ENCODE data around the gene COL24A1. TPM values are rescaled to one million over a fixed set of nuclear protein-coding genes. Genes with fewer than 3 reads are reported as not detected.

The COL24A1 gene
- total RNA-seq, 4 donors from 2014 or later, result 0.12 to 1.1 (median 0.58) TPM

DNA sequence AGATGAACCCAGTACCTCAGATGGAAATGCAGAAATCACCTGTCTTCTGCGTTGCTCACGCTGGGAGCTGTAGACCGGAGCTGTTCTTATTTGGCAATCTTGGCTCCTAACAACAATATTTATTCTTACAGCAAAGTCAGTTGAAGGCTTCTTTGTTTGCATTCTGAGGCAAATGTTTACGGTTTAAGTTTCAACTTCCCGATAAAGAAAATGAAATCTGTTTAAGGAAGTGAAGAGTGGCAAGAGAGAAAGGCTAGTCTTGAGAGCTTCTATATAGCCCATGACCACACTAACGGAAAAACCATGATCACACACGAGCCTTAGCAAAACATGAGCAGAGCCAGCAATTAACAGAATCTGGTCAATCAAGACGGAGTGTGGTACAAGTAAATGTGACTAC, 325.7 kb downstream of the COL24A1 start:
- TF ChIP-seq, protein P1, sequence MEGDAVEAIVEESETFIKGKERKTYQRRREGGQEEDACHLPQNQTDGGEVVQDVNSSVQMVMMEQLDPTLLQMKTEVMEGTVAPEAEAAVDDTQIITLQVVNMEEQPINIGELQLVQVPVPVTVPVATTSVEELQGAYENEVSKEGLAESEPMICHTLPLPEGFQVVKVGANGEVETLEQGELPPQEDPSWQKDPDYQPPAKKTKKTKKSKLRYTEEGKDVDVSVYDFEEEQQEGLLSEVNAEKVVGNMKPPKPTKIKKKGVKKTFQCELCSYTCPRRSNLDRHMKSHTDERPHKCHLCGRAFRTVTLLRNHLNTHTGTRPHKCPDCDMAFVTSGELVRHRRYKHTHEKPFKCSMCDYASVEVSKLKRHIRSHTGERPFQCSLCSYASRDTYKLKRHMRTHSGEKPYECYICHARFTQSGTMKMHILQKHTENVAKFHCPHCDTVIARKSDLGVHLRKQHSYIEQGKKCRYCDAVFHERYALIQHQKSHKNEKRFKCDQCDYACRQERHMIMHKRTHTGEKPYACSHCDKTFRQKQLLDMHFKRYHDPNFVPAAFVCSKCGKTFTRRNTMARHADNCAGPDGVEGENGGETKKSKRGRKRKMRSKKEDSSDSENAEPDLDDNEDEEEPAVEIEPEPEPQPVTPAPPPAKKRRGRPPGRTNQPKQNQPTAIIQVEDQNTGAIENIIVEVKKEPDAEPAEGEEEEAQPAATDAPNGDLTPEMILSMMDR (IDR thresholded peaks at IDR 0.05), result no peak
- DNase-seq (ENCODE audit: low spot score) (no peak), ATAC-seq (ENCODE audit: low FRiP score) (no peak)

DNA sequence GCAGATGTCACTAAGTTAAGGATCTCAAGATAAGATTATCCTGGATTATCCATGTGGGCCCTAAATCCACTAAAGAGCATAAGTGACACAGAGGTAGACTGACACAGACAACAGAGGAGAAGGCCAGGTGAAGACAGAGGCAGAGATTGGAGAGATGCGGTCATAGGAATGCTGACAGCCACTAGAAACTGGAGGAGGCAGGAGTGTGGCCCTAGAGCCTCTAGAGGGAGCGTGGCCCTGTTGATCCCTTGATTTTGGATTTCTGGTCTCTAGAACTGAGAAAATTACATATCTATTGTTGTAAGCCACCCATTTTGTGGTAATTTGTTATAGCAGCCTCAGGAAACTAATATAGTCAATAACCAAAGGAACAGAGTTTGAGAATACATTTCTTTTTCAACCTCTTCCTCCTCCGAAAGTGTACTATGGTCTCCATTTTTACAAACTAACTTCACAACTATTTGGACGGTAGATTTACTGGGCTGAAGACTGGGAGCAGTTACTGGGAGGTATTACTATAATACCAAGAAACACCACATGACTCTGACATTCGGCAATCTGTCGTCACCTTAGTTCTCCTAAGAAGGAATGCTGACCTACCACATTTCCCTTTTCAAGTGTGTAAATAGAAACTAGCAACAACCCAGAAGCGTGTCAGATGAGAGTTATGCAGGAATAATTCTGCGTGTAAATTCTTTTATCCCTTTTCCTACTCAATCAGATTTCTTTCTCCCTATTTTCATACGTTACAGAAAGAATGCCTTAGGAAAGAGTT, 332.3 kb downstream of the COL24A1 start:
- DNase-seq (ENCODE audit: low spot score), result no peak
- ATAC-seq (ENCODE audit: low FRiP score), result no peak
- TF ChIP-seq, protein P1 (IDR thresholded peaks at IDR 0.05), result no peak

DNA sequence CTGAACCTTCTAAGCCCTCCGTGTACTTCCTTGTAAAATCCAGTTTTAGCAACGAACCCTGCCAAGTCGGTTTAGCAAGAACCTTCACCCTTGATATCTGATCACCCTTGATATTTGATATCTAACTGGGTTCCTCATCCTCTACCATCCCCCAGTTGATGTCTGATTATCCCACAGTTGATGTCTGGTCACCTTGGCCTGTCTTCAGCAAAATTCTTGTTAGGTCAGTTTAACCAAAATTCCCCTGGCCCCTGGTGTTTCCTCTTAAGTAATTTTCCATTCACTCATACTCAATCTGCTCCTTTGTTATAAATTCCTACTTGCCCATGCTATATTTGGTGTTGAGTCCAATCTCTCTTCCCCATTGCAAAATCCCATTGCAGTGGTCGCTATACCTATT, 333.9 kb downstream of the COL24A1 start:
- TF ChIP-seq, protein P1 (IDR thresholded peaks at IDR 0.05), result no peak
- DNase-seq (ENCODE audit: low spot score) (no peak), ATAC-seq (ENCODE audit: low FRiP score) (no peak)

DNA sequence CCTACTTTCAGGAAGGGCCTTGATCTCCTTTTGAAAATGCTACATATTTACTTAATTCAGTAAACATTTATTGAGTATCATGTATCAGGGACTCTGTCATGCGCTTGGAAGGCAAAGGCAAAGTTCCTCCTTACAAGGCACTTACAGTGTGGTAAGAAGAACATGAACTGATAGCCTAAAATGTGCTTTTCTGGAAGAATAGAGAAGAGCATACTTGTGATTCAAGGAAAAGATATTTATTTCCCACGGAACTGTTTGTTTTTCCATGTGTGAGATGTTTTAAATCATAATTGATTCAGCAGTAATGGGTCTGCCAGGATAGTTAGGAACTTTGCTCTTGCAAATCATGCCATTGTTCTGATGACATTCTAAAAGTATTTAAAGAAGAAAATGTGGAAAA, 338.2 kb downstream of the COL24A1 start:
- ATAC-seq (ENCODE audit: low FRiP score) (no peak), DNase-seq (ENCODE audit: low spot score) (no peak)
- TF ChIP-seq, protein P1 (IDR thresholded peaks at IDR 0.05), result no peak

DNA sequence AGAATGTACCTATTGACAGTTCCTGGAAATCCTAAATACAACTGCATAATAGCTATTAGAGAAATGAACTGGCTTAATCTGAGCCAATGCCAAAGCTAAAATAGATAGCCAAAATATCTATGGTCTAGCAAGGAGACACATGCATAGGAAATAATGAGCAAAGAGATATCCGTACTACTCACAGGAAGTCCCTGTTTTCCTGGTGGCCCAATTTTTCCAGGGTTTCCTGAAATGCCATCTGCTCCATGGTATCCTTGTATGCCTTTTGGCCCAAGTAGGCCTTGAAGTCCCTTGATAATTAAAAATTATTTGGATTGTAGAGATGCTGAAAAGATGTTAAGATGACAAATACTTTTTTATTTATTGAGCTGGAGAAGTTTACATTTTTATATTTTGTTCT, 340.0 kb downstream of the COL24A1 start:
- no peak for ATAC-seq (ENCODE audit: low FRiP score)
- no peak for DNase-seq (ENCODE audit: low spot score)
- TF ChIP-seq, protein P1 (IDR thresholded peaks at IDR 0.05), result no peak

DNA sequence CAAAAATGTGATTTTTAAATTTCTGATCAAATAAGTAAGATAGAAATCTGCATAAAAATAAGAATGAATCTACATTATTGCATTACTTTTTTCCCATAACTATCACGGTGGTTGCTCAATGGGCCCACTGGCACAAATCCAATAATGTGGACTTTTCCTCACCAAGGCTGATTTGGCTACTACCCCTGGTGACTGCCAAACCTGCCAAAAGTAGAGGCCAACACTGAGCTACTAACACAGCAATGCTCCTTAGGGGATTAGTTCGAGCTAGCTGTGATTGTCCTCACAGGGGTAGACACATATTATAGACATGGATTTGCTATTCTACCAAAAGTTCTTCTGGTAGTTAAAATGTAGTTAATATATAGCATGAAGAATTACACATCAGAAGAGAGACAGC, 340.7 kb downstream of the COL24A1 start:
- TF ChIP-seq, protein P1 (IDR thresholded peaks at IDR 0.05), result no peak
- ATAC-seq (ENCODE audit: low FRiP score) (no peak), DNase-seq (ENCODE audit: low spot score) (no peak)
